A549 (cell line): ENCODE data around the gene FRMD4A. TPM values are rescaled to one million over a fixed set of nuclear protein-coding genes. Genes with fewer than 3 reads are reported as not detected.

ENCODE experiments used
- ATAC-seq, 2 experiments: fragments of 200-7000 bp in 1 of 2; fragments of >200 bp in 1 of 2; cut with Nextera tagmentation in 1 of 2; cut with Tn5 transposase in 1 of 2; 3 replicates each; pipeline versions ENCODE4 v1.8.0 to v1.9.1; 2018 to 2020; ENCODE audit warnings: mild to moderate bottlenecking in 1 of 2, moderate library complexity in 1 of 2
- CTCF ChIA-PET: fragments of 300-600 bp; sonication (Branson Sonifier 250); formaldehyde crosslinking; extraction: SDS; loops from one replicate; lab custom pipeline; 2021; ENCODE audit warnings: antibody characterized with exemption, inconsistent platforms; lab: Yijun Ruan, JAX
- POLR2A ChIA-PET: fragments of 350-600 bp; formaldehyde crosslinking; extraction: SDS; loops from one replicate; lab custom pipeline; 2021; ENCODE audit warnings: antibody characterized with exemption, inconsistent platforms; lab: Yijun Ruan, JAX
- DNase-seq, 2 experiments: peaks; one replicate each; pipeline versions ENCODE4 v3.0.0 to v3.0.0-alpha.2; 2011 to 2016; ENCODE audit warnings: low read depth in 1 of 2, low spot score in 1 of 2
- FAIRE-seq: peaks from 2 replicates; lab custom pipeline; 2011; peaks lifted over from hg19 to GRCh38; lab: Jason Lieb, UNC
- H3K27ac ChIP-seq, 2 experiments: fragments of >200 bp; sonication (Bioruptor Twin); formaldehyde crosslinking; 3 replicates each; pipeline ENCODE4 v1.5.1; 2016 to 2017
- H3K4me1 ChIP-seq: fragments of >200 bp; sonication (Bioruptor Twin); formaldehyde crosslinking; 3 replicates; pipeline ENCODE4 v1.6.1; 2016
- H3K4me2 ChIP-seq: fragments of >200 bp; sonication (Bioruptor Twin); formaldehyde crosslinking; 3 replicates; pipeline ENCODE4 v1.6.1; 2016
- H3K4me3 ChIP-seq: fragments of >200 bp; sonication (Bioruptor Twin); formaldehyde crosslinking; 3 replicates; pipeline ENCODE4 v1.5.1; 2016
- H3K9me3 ChIP-seq: fragments of >200 bp; sonication (Bioruptor Twin); formaldehyde crosslinking; 3 replicates; pipeline ENCODE4 v1.6.1; 2016
- BHLHE40 ChIP-seq: IDR thresholded peaks from 2 replicates; pipeline ENCODE4 v1.6.1; 2012; ENCODE audit warnings: low read depth, low read length, inconsistent platforms
- CBX2 ChIP-seq: fragments of 200-600 bp; sonication (generic); IDR thresholded peaks from 2 replicates; pipeline ENCODE4 v1.6.1; 2016; ENCODE audit warnings: low read depth, mild to moderate bottlenecking, borderline replicate concordance
- CBX8 ChIP-seq: fragments of 200-600 bp; sonication (generic); IDR thresholded peaks from 2 replicates; pipeline ENCODE4 v1.6.1; 2016
- CHD4 ChIP-seq: fragments of 200-600 bp; sonication (generic); IDR thresholded peaks from 2 replicates; pipeline ENCODE4 v1.6.1; 2016; ENCODE audit warnings: antibody characterized with exemption, mild to moderate bottlenecking, borderline replicate concordance
- EHF ChIP-seq: fragments of 250-450 bp; sonication (Bioruptor Pico); IDR thresholded peaks from 2 replicates; pipeline ENCODE4 v1.5.0; 2020; ENCODE audit warnings: mild to moderate bottlenecking
- ESRRA ChIP-seq: fragments of 150-350 bp; IDR thresholded peaks from 2 replicates; pipeline ENCODE4 v1.6.1; 2014; ENCODE audit warnings: mild to moderate bottlenecking, low read length, borderline replicate concordance
- FOSB ChIP-seq: fragments of 250-450 bp; sonication (Bioruptor Pico); IDR thresholded peaks from 2 replicates; pipeline ENCODE4 v1.5.0; 2020; ENCODE audit warnings: mild to moderate bottlenecking, moderate library complexity
- FOSL2 ChIP-seq, 2 experiments: fragments of 450-650 bp in 1 of 2; fragments of >200 bp in 1 of 2; sonication (Bioruptor Twin) in 1 of 2; formaldehyde crosslinking; IDR thresholded peaks; 2 replicates each; pipeline versions ENCODE4 v1.5.0 to v1.6.1; 2016 to 2020; ENCODE audit warnings: mild to moderate bottlenecking in 1 of 2, moderate library complexity in 1 of 2
- FOXS1 ChIP-seq: fragments of 250-450 bp; sonication (Bioruptor Pico); IDR thresholded peaks from 2 replicates; pipeline ENCODE4 v1.5.0; 2020; ENCODE audit warnings: mild to moderate bottlenecking, moderate library complexity
- GATA3 ChIP-seq: IDR thresholded peaks from 2 replicates; pipeline ENCODE4 v1.6.1; 2012; ENCODE audit warnings: borderline replicate concordance
- HDAC2 ChIP-seq: fragments of 200-600 bp; sonication (generic); IDR thresholded peaks from 2 replicates; pipeline ENCODE4 v1.6.1; 2016
- HEYL ChIP-seq: fragments of 250-450 bp; sonication (Bioruptor Pico); IDR thresholded peaks from 2 replicates; pipeline ENCODE4 v1.8.0; 2021; ENCODE audit warnings: mild to moderate bottlenecking, moderate library complexity
- HOXB13 ChIP-seq: fragments of 250-450 bp; sonication (Bioruptor Pico); IDR thresholded peaks from 2 replicates; pipeline ENCODE4 v1.5.0; 2020; ENCODE audit warnings: low read depth, mild to moderate bottlenecking, moderate library complexity
- JUN ChIP-seq, 2 experiments: fragments of >200 bp; sonication (Bioruptor Twin); formaldehyde crosslinking; IDR thresholded peaks; 2 replicates in 1 of 2; 3 replicates in 1 of 2; pipeline ENCODE4 v1.6.1; 2016 to 2017
- JUNB ChIP-seq: fragments of >200 bp; sonication (Bioruptor Twin); formaldehyde crosslinking; IDR thresholded peaks from 2 replicates; pipeline ENCODE4 v1.6.1; 2016
- POLR2A ChIP-seq: IDR thresholded peaks from 2 replicates; pipeline ENCODE4 v1.6.1; 2012; ENCODE audit warnings: mild to moderate bottlenecking, low read length
- RAD21 ChIP-seq, 2 experiments: fragments of >200 bp in 1 of 2; sonication (Bioruptor Twin) in 1 of 2; formaldehyde crosslinking in 1 of 2; IDR thresholded peaks in 1 of 2; conservative IDR thresholded peaks in 1 of 2; 2 replicates in 1 of 2; 3 replicates in 1 of 2; pipeline ENCODE4 v1.6.1; 2012 to 2018; ENCODE audit warnings: inconsistent platforms in 1 of 2
- RNF2 ChIP-seq: fragments of 200-600 bp; sonication (generic); IDR thresholded peaks from 2 replicates; pipeline ENCODE4 v1.6.1; 2016; ENCODE audit warnings: low read depth, mild to moderate bottlenecking, antibody characterized with exemption, moderate library complexity, borderline replicate concordance
- SMC3 ChIP-seq: fragments of >200 bp; sonication (Bioruptor Twin); formaldehyde crosslinking; IDR thresholded peaks from 3 replicates; pipeline ENCODE4 v1.6.1; 2018; ENCODE audit warnings: inconsistent platforms
- SREBF2 ChIP-seq: fragments of 450-650 bp; IDR thresholded peaks from 2 replicates; pipeline ENCODE4 v1.6.1; 2014; ENCODE audit warnings: mild to moderate bottlenecking, moderate library complexity
- TFCP2L1 ChIP-seq: fragments of 250-450 bp; sonication (Bioruptor Pico); IDR thresholded peaks from 2 replicates; pipeline ENCODE4 v1.5.0; 2021; ENCODE audit warnings: mild to moderate bottlenecking
- ZC3H11A ChIP-seq: fragments of 450-650 bp; IDR thresholded peaks from 2 replicates; pipeline ENCODE4 v1.6.1; 2014; ENCODE audit warnings: antibody characterized with exemption, mild to moderate bottlenecking
- ZFP36 ChIP-seq: fragments of 450-650 bp; IDR thresholded peaks from 2 replicates; pipeline ENCODE4 v1.6.1; 2014; ENCODE audit warnings: borderline replicate concordance; ENCODE audit not compliant: partially characterized antibody
- ZSCAN20 ChIP-seq: fragments of 250-450 bp; sonication (Bioruptor Pico); IDR thresholded peaks from 2 replicates; pipeline ENCODE4 v1.8.0; 2022; ENCODE audit warnings: mild to moderate bottlenecking, moderate library complexity
- WGBS: methylation state at CpG from one replicate; pipeline ENCODE4 v1.1.6; 2017; ENCODE audit errors: missing lambda C conversion rate; 5-methylcytosine and 5-hydroxymethylcytosine counted together
- polyA plus RNA-seq, 4 experiments: library from polyadenylated mRNA; depleted of rRNA in 3 of 4; stranded (reverse); fragments of >200 nt; fragmentation: RNase III in 1 of 4; extraction: RNeasy Plus Mini Kit Qiagen cat#74134 plus additional on column Dnase treatment in 1 of 4; gene quantifications; 2 replicates in 3 of 4; 3 replicates in 1 of 4; pipeline ENCODE4 v1.2.3, GENCODE V29; 2011 to 2017
- TF ChIP-seq, protein P1 (sequence below): fragments of 250-450 bp; sonication (Bioruptor Pico); IDR thresholded peaks from 2 replicates; pipeline ENCODE4 v1.5.0; 2020; ENCODE audit warnings: low read depth, mild to moderate bottlenecking, moderate library complexity
- TF ChIP-seq, protein P2 (sequence below): IDR thresholded peaks from 2 replicates; pipeline ENCODE4 v1.6.1; 2012
- TF ChIP-seq, protein P3 (sequence below): IDR thresholded peaks from 2 replicates; pipeline ENCODE4 v1.6.1; 2012
- TF ChIP-seq, protein P4 (sequence below): fragments of 250-450 bp; sonication (Bioruptor Pico); IDR thresholded peaks from 2 replicates; pipeline ENCODE4 v1.5.0; 2021; ENCODE audit warnings: mild to moderate bottlenecking, moderate library complexity, borderline replicate concordance
- TF ChIP-seq, protein P5 (sequence below): fragments of 450-650 bp; IDR thresholded peaks from 2 replicates; pipeline ENCODE4 v1.6.1; 2014; ENCODE audit warnings: antibody characterized with exemption

Gene FRMD4A
- polyA plus RNA-seq, 2 of the 4 experiments (the other 2 are of a cell fraction), result 2.5 to 4.7 TPM

DNA sequence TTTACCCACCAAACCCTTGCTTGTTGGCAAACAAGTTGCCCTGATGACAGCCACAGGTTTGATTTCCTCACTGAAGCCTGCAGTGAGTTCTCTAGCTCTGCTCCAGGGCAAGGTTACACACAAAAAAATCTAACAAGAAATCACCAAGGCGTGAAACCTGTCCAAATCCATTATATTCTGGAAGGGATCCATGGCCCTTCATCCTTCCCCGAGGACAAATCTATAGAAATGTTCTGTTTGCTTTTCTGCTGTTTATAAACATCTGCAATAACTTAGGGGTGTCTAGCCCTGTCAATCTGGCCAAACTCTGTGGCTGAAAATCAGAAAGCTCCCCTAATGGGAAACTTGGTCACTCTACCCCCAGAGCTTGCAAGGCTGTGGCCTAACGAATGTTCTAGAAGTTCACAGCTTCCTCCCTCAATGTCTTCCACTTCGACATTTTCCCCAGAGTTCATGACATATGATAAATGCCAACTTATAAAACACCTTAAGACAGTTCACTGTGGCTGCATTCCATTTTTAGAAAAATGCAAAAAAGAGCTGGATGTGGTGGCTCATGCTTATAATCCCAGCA is 579.4 kb downstream of the FRMD4A start:
- FAIRE-seq, result no peak
- Histone ChIP-seq H3K9me3 (no peaks in the 10 kb centered on the region), H3K4me2 (no peak overlapping the region), H3K4me3 (no peak overlapping the region), H3K27ac (no peak overlapping the region), H3K4me1 (no peaks in the 10 kb centered on the region)
- POLR2A ChIA-PET, result no interaction called here
- ATAC-seq, result no peak
- 67% methylated on average over 4 of the region's 4 CpGs for WGBS
- TF ChIP-seq SREBF2 (no peak), GATA3 (no peak), JUN (IDR thresholded peaks at IDR 0.05) (no peak), BHLHE40 (no peak), FOXS1 (CRISPR knock-in tag) (no peak), CHD4 (no peak), JUNB (no peak), ESRRA (no peak), ZFP36 (no peak), EHF (CRISPR knock-in tag) (no peak), RNF2 (no peak), ZC3H11A (no peak), HDAC2 (no peak), ZSCAN20 (CRISPR knock-in tag) (no peak), CBX8 (no peak), TFCP2L1 (CRISPR knock-in tag) (no peak), FOSB (CRISPR knock-in tag) (no peak), RAD21 (conservative IDR thresholded peaks at IDR 0.05 in 1 of 2, IDR thresholded peaks at IDR 0.05 in 1 of 2) (no peak), FOSL2 (IDR thresholded peaks at IDR 0.05) (no peak), FOSL2 (CRISPR knock-in tag; IDR thresholded peaks at IDR 0.05) (no peak)
- TF ChIP-seq, protein P1, sequence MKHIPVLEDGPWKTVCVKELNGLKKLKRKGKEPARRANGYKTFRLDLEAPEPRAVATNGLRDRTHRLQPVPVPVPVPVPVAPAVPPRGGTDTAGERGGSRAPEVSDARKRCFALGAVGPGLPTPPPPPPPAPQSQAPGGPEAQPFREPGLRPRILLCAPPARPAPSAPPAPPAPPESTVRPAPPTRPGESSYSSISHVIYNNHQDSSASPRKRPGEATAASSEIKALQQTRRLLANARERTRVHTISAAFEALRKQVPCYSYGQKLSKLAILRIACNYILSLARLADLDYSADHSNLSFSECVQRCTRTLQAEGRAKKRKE (CRISPR knock-in tag), result no peak
- TF ChIP-seq, all 56 proteins: peak for 0
- CTCF ChIA-PET, result no interaction called here
- no peak for DNase-seq

DNA sequence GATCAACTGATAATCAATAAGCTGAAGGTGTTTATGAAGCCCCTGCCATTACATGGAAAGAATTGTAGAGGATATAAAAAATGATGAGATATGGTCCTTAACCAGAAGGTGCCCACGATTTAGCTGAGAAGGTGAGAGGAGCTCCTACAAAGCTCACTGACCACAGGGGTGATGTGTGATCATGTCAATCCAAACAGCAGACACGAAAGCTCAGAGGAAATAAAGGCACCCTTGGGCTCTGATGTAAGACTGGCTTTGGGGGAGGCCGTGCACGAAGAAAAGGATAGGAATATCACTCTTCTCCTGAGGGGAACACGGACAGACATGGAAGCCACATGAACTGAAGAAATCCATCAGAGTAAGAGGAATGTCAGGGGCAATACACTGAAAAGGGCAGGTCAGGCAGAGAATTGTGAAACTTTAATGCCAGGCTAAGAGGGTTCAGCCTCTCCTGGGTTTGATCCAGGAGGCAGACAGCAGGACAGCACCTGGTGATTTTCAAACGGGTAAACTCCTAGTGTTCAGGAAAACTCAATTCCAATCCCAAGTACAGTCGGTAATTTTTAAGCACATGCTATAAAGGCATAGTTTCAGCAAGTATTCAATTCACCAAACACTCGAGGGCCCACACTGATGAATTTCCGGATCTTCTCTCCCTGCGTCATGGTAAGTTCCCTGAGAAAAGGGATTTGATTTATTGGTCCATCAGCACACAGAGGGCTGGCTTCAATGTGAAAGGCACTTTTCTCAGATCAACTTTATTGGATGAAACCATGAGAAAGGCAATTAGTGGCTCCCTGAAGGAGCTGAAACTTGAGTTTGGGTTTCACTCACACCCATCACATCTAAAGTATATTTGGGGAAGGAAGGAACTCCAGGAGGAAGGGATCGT is 580.2 kb downstream of the FRMD4A start:
- Histone ChIP-seq H3K27ac (no peak overlapping the region), H3K4me1 (no peaks in the 10 kb centered on the region), H3K9me3 (no peaks in the 10 kb centered on the region), H3K4me3 (no peak overlapping the region), H3K4me2 (no peak overlapping the region)
- CTCF ChIA-PET, result interaction anchor here (0.6 kb wide), 1 partner anchor 366 kb away, joined by 3 read pairs; no protein-coding TSS in a partner anchor
- DNase-seq (no peak), ATAC-seq (no peak), FAIRE-seq (no peak)
- 66% methylated on average over 11 of the region's 11 CpGs for WGBS
- POLR2A ChIA-PET, result no interaction called here
- TF ChIP-seq EHF (CRISPR knock-in tag) (no peak), POLR2A (no peak), SREBF2 (no peak), JUNB (no peak), HEYL (CRISPR knock-in tag) (no peak), JUN (IDR thresholded peaks at IDR 0.05) (no peak), SMC3 (no peak), HOXB13 (no peak), CBX2 (no peak), ZSCAN20 (CRISPR knock-in tag) (no peak), FOSL2 (IDR thresholded peaks at IDR 0.05) (no peak), FOSL2 (CRISPR knock-in tag; IDR thresholded peaks at IDR 0.05) (no peak)
- TF ChIP-seq, protein P2, sequence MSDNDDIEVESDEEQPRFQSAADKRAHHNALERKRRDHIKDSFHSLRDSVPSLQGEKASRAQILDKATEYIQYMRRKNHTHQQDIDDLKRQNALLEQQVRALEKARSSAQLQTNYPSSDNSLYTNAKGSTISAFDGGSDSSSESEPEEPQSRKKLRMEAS, result no peak
- TF ChIP-seq, protein P3, sequence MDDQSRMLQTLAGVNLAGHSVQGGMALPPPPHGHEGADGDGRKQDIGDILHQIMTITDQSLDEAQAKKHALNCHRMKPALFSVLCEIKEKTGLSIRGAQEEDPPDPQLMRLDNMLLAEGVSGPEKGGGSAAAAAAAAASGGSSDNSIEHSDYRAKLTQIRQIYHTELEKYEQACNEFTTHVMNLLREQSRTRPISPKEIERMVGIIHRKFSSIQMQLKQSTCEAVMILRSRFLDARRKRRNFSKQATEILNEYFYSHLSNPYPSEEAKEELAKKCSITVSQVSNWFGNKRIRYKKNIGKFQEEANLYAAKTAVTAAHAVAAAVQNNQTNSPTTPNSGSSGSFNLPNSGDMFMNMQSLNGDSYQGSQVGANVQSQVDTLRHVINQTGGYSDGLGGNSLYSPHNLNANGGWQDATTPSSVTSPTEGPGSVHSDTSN, result no peak
- TF ChIP-seq, protein P4, sequence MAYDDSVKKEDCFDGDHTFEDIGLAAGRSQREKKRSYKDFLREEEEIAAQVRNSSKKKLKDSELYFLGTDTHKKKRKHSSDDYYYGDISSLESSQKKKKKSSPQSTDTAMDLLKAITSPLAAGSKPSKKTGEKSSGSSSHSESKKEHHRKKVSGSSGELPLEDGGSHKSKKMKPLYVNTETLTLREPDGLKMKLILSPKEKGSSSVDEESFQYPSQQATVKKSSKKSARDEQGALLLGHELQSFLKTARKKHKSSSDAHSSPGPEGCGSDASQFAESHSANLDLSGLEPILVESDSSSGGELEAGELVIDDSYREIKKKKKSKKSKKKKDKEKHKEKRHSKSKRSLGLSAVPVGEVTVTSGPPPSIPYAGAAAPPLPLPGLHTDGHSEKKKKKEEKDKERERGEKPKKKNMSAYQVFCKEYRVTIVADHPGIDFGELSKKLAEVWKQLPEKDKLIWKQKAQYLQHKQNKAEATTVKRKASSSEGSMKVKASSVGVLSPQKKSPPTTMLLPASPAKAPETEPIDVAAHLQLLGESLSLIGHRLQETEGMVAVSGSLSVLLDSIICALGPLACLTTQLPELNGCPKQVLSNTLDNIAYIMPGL, result no peak
- TF ChIP-seq, protein P5, sequence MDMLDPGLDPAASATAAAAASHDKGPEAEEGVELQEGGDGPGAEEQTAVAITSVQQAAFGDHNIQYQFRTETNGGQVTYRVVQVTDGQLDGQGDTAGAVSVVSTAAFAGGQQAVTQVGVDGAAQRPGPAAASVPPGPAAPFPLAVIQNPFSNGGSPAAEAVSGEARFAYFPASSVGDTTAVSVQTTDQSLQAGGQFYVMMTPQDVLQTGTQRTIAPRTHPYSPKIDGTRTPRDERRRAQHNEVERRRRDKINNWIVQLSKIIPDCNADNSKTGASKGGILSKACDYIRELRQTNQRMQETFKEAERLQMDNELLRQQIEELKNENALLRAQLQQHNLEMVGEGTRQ, result no peak
